GM21381 (cell line): Measurements from ENCODE around the gene HMGN4.

ENCODE experiments used
- ATAC-seq: cut with Tn5 transposase; IDR thresholded peaks from one replicate; pipeline ENCODE4 v1.9.1; 2021; ENCODE audit warnings: mild to moderate bottlenecking, moderate library complexity; ENCODE audit not compliant: unreplicated experiment

HMGN4 gene

GRCh38 chr6:26576407-26576843, 38.3 kb downstream of the HMGN4 start:
- ATAC-seq, result no peak

- no peak for ATAC-seq
These were observed 39.0 kb downstream of the HMGN4 start for GRCh38 chr6:26576929-26577719.

- no peak for ATAC-seq
These were observed 39.5 kb downstream of the HMGN4 start for GRCh38 chr6:26577720-26578072.

- no peak for ATAC-seq
These were observed 40.1 kb downstream of the HMGN4 start for GRCh38 chr6:26578279-26578678.

GRCh38 chr6:26578741-26579140, 40.6 kb downstream of the HMGN4 start:
- no peak for ATAC-seq

- ATAC-seq, result no peak
These were observed 43.2 kb downstream of the HMGN4 start for GRCh38 chr6:26581164-26581915.

GRCh38 chr6:26588965-26589364, 50.8 kb downstream of the HMGN4 start:
- no peak for ATAC-seq

GRCh38 chr6:26592649-26593048, 54.5 kb downstream of the HMGN4 start:
- no peak for ATAC-seq

- no peak for ATAC-seq
These were observed 55.3 kb downstream of the HMGN4 start for GRCh38 chr6:26593278-26594130.

GRCh38 chr6:26594131-26594498, 55.9 kb downstream of the HMGN4 start:
- ATAC-seq, result no peak

- ATAC-seq, result no peak
These were observed 56.8 kb downstream of the HMGN4 start for GRCh38 chr6:26594730-26595632.

GRCh38 chr6:26595669-26596269, 57.6 kb downstream of the HMGN4 start:
- peak; percentile 58 for ATAC-seq
